Keratinocyte (primary cell): ENCODE measurements around the gene SCD.

Source experiments
- EZH2 ChIP-seq: IDR thresholded peaks from one replicate; pipeline ENCODE4 v1.6.1; 2012; ENCODE audit warnings: inconsistent platforms, mild to moderate bottlenecking, low read length, moderate library complexity
- TF ChIP-seq, protein P1 (sequence below), 3 experiments: IDR thresholded peaks in 1 of 3; conservative IDR thresholded peaks in 1 of 3; optimal IDR thresholded peaks in 1 of 3; 2 replicates in 2 of 3; 3 replicates in 1 of 3; pipeline versions ENCODE3 to v1.5.1; 2011; ENCODE audit warnings: low read length in 3 of 3, mild to moderate bottlenecking in 3 of 3, moderate library complexity in 2 of 3, control low read depth in 1 of 3, inconsistent platforms in 1 of 3; ENCODE audit not compliant: insufficient read depth in 2 of 3; ENCODE audit errors: extremely low read depth in 1 of 3

DNA sequence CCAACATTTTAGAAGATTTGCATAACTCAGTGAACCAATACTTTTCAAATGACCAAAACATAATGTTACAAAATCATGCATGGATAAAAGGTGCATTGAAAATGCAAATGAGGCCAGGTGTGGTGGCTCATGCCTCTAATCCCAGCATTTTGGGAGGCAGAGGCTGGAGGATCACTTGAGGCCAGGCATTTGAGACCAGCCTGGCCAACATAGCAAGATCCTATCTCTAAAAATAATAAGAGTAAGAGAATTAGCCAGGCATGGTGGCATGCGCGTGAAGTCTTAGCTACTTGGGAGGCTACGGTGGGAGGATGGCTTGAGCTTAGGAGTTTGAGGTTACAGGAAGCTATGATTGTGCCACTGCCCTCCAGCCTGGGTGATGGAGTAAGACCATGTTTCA lies 33.4 kb downstream of the SCD start:
- TF ChIP-seq, protein P1, sequence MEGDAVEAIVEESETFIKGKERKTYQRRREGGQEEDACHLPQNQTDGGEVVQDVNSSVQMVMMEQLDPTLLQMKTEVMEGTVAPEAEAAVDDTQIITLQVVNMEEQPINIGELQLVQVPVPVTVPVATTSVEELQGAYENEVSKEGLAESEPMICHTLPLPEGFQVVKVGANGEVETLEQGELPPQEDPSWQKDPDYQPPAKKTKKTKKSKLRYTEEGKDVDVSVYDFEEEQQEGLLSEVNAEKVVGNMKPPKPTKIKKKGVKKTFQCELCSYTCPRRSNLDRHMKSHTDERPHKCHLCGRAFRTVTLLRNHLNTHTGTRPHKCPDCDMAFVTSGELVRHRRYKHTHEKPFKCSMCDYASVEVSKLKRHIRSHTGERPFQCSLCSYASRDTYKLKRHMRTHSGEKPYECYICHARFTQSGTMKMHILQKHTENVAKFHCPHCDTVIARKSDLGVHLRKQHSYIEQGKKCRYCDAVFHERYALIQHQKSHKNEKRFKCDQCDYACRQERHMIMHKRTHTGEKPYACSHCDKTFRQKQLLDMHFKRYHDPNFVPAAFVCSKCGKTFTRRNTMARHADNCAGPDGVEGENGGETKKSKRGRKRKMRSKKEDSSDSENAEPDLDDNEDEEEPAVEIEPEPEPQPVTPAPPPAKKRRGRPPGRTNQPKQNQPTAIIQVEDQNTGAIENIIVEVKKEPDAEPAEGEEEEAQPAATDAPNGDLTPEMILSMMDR (optimal IDR thresholded peaks at IDR 0.05 in 1 of 3, IDR thresholded peaks at IDR 0.05 in 1 of 3, conservative IDR thresholded peaks at IDR 0.05 in 1 of 3; ENCODE audit: extremely low read depth in 1 of 3, insufficient read depth in 2 of 3, low read length in 3 of 3) = no peak
- no peak for TF ChIP-seq EZH2
